ENCODE measurements around the gene COA8. TPM values are rescaled to one million over a fixed set of nuclear protein-coding genes. Genes with fewer than 3 reads are reported as not detected.

The COA8 gene, protein sequence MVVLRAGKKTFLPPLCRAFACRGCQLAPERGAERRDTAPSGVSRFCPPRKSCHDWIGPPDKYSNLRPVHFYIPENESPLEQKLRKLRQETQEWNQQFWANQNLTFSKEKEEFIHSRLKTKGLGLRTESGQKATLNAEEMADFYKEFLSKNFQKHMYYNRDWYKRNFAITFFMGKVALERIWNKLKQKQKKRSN
- total RNA-seq: 10 to 100 TPM; 25.2 to 27.3 TPM

DNA sequence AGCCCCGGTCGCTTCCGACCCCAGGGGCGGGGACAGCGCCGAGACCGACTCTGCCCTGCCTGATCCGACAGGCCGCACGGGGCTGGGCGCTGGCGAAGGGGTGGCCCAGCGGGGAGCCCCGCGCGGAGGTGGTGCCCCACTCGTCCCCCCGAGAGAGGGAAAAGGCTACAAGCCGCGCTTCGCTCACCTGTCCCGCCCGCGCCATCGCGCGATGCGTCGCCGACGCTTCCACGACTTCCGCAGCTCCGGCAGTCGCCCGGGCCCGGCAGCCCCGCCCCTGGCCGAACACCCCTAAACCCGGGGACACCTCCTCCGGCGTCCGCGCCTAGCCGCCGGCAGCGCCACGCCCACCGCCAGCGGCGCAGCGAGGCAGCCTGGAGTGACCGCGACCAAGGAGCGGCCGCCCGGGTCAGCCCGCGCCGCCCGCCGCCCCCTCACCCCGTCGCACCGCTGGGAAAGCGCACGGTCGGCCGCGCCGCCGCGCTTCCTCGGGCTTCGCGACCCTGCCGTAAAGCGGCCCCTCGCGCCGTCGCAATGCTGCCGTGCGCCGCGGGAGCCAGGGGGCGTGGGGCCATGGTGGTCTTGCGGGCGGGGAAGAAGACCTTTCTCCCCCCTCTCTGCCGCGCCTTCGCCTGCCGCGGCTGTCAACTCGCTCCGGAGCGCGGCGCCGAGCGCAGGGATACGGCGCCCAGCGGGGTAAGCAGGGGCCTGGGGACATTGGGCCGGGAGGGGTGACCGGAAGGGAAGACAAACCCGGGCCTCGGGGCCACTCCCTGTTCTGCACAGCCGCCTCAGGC, at the start of gene COA8, which contains the start of gene BAG5:
COA8 (plus strand) TSS at position 532 of the 797 bp plus-strand sequence; CDS start at position 574, 42 bp downstream.
BAG5 (minus strand) TSS at position 229 of the 797 bp plus-strand sequence. CDS start 1,493 bp downstream, outside the sequence.

DNA sequence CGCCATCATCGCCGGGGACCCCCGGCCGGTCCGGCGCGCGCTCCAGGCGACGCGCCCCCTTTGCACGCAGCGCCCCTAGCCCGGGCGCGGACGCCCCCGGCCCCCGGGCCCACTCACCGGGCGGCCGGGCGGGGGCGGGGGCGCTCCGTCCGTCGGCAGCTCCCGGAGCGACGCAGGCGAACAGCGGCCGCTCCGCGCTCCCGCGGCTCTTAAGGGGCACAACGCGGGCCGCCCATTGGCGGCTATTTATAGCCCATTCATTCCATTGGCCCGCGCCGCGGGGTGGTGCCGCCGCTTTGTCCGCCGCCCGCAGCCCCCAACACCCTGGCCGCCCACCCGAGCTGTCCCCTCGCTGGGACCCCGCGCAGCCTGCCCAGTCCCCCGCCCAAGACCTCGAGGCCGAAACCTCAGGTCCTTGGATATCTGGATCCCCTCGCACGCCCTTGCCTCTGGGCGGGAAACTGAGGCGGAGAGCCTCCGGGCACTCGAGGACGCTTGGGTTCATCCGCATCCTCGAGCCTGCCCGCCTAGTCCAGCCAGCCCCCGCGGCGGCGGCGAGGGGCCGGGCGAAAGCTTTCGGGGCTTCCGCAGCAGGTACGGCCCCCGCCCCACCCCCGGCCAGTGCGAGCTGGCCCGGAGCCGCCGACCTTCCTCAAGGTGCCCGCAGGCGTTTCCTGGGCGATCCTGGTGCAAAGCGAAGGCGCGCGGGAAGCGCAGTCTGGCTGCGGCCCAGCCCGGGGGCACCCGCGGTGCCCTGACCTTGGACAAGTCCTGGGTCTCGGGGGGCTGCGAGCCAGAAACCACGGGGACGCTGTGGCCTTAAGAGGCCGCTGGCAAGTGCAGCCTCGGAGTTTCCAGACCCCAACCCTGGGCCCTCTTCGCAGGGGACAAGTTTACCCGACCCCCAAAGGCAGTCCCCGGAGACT, 39.8 kb upstream of the COA8 start, which contains the start of gene CKB:
CKB (minus strand) TSS at position 182 of the 926 bp plus-strand sequence. CDS start 337 bp downstream, outside the sequence.

DNA sequence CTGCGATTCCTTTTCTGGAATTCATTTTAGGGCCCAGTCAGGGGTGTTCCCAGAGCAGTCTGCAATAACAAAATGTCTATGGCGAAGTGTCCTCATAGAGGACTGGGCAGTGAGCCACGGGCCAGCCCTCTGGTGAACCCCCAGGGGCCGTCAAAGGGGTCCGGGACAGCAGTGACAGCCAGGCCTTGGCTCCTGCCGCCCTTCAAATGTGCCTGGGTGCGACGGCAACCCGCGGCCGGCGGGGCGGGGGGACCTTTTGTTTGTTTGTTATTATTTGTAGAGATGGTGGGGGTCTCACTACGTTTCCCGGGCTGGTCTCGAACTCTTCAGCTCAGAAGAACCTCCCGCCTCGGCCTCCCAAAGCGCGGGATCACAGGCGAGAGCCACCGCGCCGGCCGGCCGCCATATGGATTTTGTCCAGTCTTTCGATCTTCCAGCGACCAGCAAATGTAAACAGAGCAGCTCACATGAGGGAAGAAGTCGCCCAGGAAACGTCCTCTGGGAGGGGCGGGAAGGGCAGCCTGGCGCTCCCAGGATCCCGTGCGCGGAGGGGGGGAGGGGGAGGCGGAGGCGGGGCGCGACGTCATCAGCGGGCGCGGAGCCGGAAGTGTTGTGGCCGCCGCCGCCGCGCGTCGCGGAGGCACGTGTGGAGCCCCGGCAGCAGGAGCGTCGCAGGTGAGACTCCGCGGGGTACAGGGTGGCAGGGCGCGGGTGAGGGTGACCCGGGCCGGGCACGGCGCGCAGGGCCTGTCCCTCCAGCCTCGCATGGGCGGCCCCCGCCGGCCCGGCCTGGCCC, 34.0 kb upstream of the COA8 start, which contains the start of gene TRMT61A:
TRMT61A (plus strand) TSS at position 610 of the 796 bp plus-strand sequence. CDS start 783 bp downstream, outside the sequence.

DNA sequence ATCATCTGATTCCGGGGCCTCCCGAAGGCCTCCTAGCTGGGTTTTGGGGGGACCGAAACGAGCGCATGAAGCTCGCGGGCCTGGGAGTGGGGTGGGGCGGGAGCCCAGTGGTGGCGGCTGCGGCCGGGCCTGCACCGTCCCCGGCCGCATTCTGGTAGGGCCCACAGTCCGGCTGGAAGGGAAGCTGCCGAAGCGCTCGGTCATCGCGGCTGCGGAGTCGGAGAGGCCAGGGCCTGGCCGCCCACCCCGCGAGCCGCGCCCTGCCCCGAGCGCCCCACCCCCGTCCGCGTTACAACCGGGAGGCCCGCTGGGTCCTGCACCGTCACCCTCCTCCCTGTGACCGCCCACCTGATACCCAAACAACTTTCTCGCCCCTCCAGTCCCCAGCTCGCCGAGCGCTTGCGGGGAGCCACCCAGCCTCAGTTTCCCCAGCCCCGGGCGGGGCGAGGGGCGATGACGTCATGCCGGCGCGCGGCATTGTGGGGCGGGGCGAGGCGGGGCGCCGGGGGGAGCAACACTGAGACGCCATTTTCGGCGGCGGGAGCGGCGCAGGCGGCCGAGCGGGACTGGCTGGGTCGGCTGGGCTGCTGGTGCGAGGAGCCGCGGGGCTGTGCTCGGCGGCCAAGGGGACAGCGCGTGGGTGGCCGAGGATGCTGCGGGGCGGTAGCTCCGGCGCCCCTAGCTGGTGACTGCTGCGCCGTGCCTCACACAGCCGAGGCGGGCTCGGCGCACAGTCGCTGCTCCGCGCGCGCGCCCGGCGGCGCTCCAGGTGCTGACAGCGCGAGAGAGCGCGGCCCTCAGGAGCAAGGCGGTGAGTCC, 66.1 kb downstream of the COA8 start, which contains the start of gene KLC1:
KLC1 (plus strand) TSS at position 528 of the 819 bp plus-strand sequence. CDS start 25,354 bp downstream, outside the sequence.

Other genes starting within 250 kb of the COA8 start
- 100 to 1,000 TPM; 188 to 196 TPM for gene EIF5, start 228.7 kb upstream of the COA8 start, total RNA-seq
- gene MARK3, start 177.5 kb upstream of the COA8 start, total RNA-seq: 10 to 100 TPM; 76.0 to 81.2 TPM
- 1 to 10 TPM; 4.4 to 4.5 TPM for gene CKB, start 40.1 kb upstream of the COA8 start, total RNA-seq
- 1 to 10 TPM; 7.4 TPM for gene TRMT61A, start 33.8 kb upstream of the COA8 start, total RNA-seq
- 10 to 100 TPM; 30.5 to 31.4 TPM for gene BAG5, start 303 bp upstream of the COA8 start, total RNA-seq
- 100 to 1,000 TPM; 140 to 141 TPM for gene KLC1, start 66.3 kb downstream of the COA8 start, total RNA-seq
- 10 to 100 TPM; 26.0 to 28.3 TPM for gene XRCC3, start 152.5 kb downstream of the COA8 start, total RNA-seq
- 10 to 100 TPM; 18.9 to 19.3 TPM for gene ZFYVE21, start 152.8 kb downstream of the COA8 start, total RNA-seq